DND-41 (cell line): ENCODE results near the gene CLEC4A.

Experiments used
- CTCF ChIP-seq: IDR thresholded peaks from 2 replicates; pipeline ENCODE4 v1.5.1; 2012; ENCODE audit warnings: borderline replicate concordance, low read length, moderate library complexity, mild to moderate bottlenecking; ENCODE audit not compliant: poor library complexity, severe bottlenecking; ENCODE audit errors: extremely low read depth
- EZH2 ChIP-seq: IDR thresholded peaks from 3 replicates; pipeline ENCODE4 v1.6.1; 2012; ENCODE audit warnings: borderline replicate concordance, low read depth, mild to moderate bottlenecking, moderate library complexity, low read length, inconsistent platforms; ENCODE audit not compliant: severe bottlenecking

DNA sequence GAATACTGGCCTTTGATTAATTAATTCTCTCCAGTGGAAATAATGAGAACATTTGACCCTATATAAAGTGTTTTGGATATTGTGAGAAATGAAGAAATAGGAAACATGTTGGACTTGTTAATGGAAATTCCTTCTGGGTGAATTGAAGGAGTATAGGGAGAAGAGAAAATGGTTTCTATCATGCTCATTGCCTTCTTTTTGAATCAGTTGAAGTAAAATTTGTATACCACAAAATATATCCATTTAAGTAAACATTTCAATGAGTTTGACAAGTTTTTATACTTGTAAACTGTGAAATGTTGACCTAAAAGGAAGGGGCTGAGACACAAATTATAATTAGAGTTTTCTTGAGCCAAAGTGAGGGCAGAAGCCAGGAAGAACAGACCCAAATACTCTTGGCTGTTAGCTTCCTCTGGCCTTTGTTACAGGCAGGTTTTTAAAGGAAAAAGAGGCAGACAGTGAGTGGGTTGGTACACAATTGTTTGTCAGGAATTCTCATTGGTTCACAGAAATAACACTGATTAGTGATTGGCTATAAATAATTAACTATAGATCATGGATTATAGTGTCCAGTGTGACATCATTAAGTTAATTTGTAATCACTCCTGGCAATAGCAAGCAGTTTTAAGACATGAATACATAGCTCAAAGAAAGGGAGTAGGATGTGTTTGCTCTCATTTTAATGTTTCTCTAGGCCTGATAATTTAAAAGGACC is 34.2 kb downstream of the CLEC4A start:
- TF ChIP-seq CTCF = no peak
- TF ChIP-seq EZH2 = no peak
